Measurements from ENCODE around the gene PLEKHO1. TPM values are rescaled to one million over a fixed set of nuclear protein-coding genes. Genes with fewer than 3 reads are reported as not detected.
"Not testable (repeated sequence)": the region's sequence is repeated elsewhere in the genome, so short reads cannot be mapped to it uniquely, and the experiment has no call there.

The PLEKHO1 gene
- total and polyA plus RNA-seq, 2 of the 4 experiments (the other 2 are of a cell fraction) = 51.4 to 56.0 TPM

- WGBS, 2 experiments (ENCODE audit: extremely low coverage in 2 of 2, insufficient read length in 1 of 2) = no CpG with 5 or more reads among the region's 7 CpGs
- in situ Hi-C loops (cut with MboI; ENCODE audit: low sequenced_read_pairs) = no loop called here
- H2BK5ac ChIP-seq (ENCODE audit: low read depth, low read length, poor library complexity, severe bottlenecking) = no peak overlapping the region
- no peak overlapping the region for H2AK9ac ChIP-seq (replicated peaks; ENCODE audit: low read depth, low read length, poor library complexity)
- no peak overlapping the region for H3K23ac ChIP-seq (ENCODE audit: low read depth, low read length)
- H3K36me3 ChIP-seq (ENCODE audit: control insufficient read depth, insufficient read depth, low read length) = no peaks in the 10 kb centered on the region
- H2AFZ ChIP-seq (replicated peaks; ENCODE audit: low read length, poor library complexity) = no peak overlapping the region
- H3K56ac ChIP-seq (ENCODE audit: extremely low read depth, insufficient read depth, low read length) = no peak overlapping the region
- no peaks in the 10 kb centered on the region for H3K79me1 ChIP-seq (ENCODE audit: low read depth in 1 of 2, low read length in 2 of 2)
- no peak overlapping the region for H4K8ac ChIP-seq (ENCODE audit: low read depth in 2 of 2, low read length in 2 of 2)
- H3K27ac ChIP-seq (ENCODE audit: insufficient read depth, low read length) = no peak overlapping the region
- TF ChIP-seq BHLHE40 (IDR thresholded peaks at IDR 0.05; ENCODE audit: low read depth, low read length) (no peak), POLR2A (IDR thresholded peaks at IDR 0.05; ENCODE audit: low read depth, low read length) (no peak), FOS (IDR thresholded peaks at IDR 0.05; ENCODE audit: low read depth, low read length) (no peak), CEBPB (IDR thresholded peaks at IDR 0.05; ENCODE audit: low read depth, low read length) (no peak), NFE2L2 (IDR thresholded peaks at IDR 0.05; ENCODE audit: low read depth, low read length) (no peak), RFX5 (IDR thresholded peaks at IDR 0.05; ENCODE audit: low read depth, low read length) (no peak), RCOR1 (IDR thresholded peaks at IDR 0.05; ENCODE audit: insufficient replicate concordance, low read length) (no peak)
- peak overlapping the region; percentile 53; the same call in 1 of the 3 replicates for H2BK15ac ChIP-seq (ENCODE audit: low read depth, low read length)
- 0 out of 2 replicates have a peak overlapping the region, but pooled peaks have one; percentile 9 for H4K91ac ChIP-seq (ENCODE audit: insufficient read depth, low read depth, low read length)
- H3K27me3 ChIP-seq (ENCODE audit: control insufficient read depth, insufficient read depth, low read length) = no peaks in the 10 kb centered on the region
- H2BK20ac ChIP-seq (ENCODE audit: low read depth, low read length) = peak overlapping the region; percentile 20; the same call in 1 of the 2 replicates
- POLR2A ChIA-PET (ENCODE audit: unreplicated experiment) = no interaction called here
- no peak overlapping the region for H2BK120ac ChIP-seq (ENCODE audit: low read depth, low read length)
- H3K14ac ChIP-seq (replicated peaks; ENCODE audit: low read depth, low read length) = no peak overlapping the region
- H3K9ac ChIP-seq (ENCODE audit: low read depth, low read length) = no peak overlapping the region
- no peak for DNase-seq
- ATAC-seq (ENCODE audit: low read depth) = no peak
- no TSS peak for BruUV-seq (replicated peaks)
- peak overlapping the region; percentile 22; the same call in 1 of the 2 replicates for H3K4ac ChIP-seq (ENCODE audit: low read depth, low read length)
- H3K18ac ChIP-seq (ENCODE audit: low read depth, low read length) = no peak overlapping the region
- CTCF ChIA-PET = no interaction called here
- no peaks in the 10 kb centered on the region for H4K20me1 ChIP-seq (ENCODE audit: insufficient read depth, low read length)
- H3K4me1 ChIP-seq (ENCODE audit: control insufficient read depth, insufficient read depth, low read length) = peaks cover 2% of the 10 kb centered on the region; the same call in 1 of the 2 replicates
- H3K4me3 ChIP-seq (ENCODE audit: insufficient read depth, low read depth, low read length) = no peak overlapping the region
- intact Hi-C loops (cut with micrococcal nuclease) = no loop called here
- H3K9me1 ChIP-seq (ENCODE audit: insufficient read depth, low read length) = no peaks in the 10 kb centered on the region
- no peak overlapping the region; the same call in 1 of the 2 replicates for H2AK5ac ChIP-seq (ENCODE audit: low read depth, low read length)
- H3K9me3 ChIP-seq (ENCODE audit: control insufficient read depth, insufficient read depth, low read length) = no peaks in the 10 kb centered on the region
- H4K5ac ChIP-seq (ENCODE audit: low read depth, low read length) = no peak overlapping the region
- H3K4me2 ChIP-seq (ENCODE audit: low read depth, low read length) = no peak overlapping the region
- dilution Hi-C loops (cut with HindIII; ENCODE audit: low sequenced_read_pairs, unreplicated experiment) = no loop called here
Observed at GRCh38 chr1:150185481-150185880, 35.8 kb downstream of the PLEKHO1 start.

DNA sequence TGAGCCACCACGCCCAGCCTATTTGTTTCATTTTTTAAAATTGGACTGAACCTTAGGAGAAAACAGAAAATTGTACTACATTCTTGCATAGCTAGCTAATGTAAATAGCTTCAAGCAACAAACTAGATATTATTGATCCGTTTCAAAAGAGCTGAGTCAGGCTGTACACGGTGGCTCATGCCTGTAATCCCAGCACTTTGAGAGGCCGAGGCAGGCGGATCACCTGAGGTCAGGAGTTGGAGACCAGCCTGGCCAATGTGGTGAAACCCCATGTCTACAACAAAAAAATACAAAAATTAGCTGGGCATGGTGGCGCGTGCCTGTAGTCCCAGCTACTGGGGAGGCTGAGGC, 36.7 kb downstream of the PLEKHO1 start:
- peak overlapping the region; percentile 52; the same call in 1 of the 2 replicates for H2BK120ac ChIP-seq (ENCODE audit: low read depth, low read length)

More for the DNA sequence above, 36.7 kb downstream of the PLEKHO1 start:
- H4K91ac ChIP-seq (ENCODE audit: insufficient read depth, low read depth, low read length); H3K9ac ChIP-seq (ENCODE audit: low read depth, low read length); DNase-seq; BruUV-seq (replicated peaks); H3K9me3 ChIP-seq (ENCODE audit: control insufficient read depth, insufficient read depth, low read length); H3K14ac ChIP-seq (replicated peaks; ENCODE audit: low read depth, low read length); H2AK9ac ChIP-seq (replicated peaks; ENCODE audit: low read depth, low read length, poor library complexity); H3K18ac ChIP-seq (ENCODE audit: low read depth, low read length); H4K20me1 ChIP-seq (ENCODE audit: insufficient read depth, low read length); ATAC-seq (ENCODE audit: low read depth); intact Hi-C loops (cut with micrococcal nuclease); H3K56ac ChIP-seq (ENCODE audit: extremely low read depth, insufficient read depth, low read length); H3K23ac ChIP-seq (ENCODE audit: low read depth, low read length); H3K4me2 ChIP-seq (ENCODE audit: low read depth, low read length); H3K36me3 ChIP-seq (ENCODE audit: control insufficient read depth, insufficient read depth, low read length); H2BK15ac ChIP-seq (ENCODE audit: low read depth, low read length); H4K5ac ChIP-seq (ENCODE audit: low read depth, low read length); H3K4me3 ChIP-seq (ENCODE audit: insufficient read depth, low read depth, low read length); dilution Hi-C loops (cut with HindIII; ENCODE audit: low sequenced_read_pairs, unreplicated experiment); H3K79me1 ChIP-seq (ENCODE audit: low read depth in 1 of 2, low read length in 2 of 2); in situ Hi-C loops (cut with MboI; ENCODE audit: low sequenced_read_pairs); H2BK5ac ChIP-seq (ENCODE audit: low read depth, low read length, poor library complexity, severe bottlenecking); H2AFZ ChIP-seq (replicated peaks; ENCODE audit: low read length, poor library complexity); H3K4me1 ChIP-seq (ENCODE audit: control insufficient read depth, insufficient read depth, low read length); H3K27me3 ChIP-seq (ENCODE audit: control insufficient read depth, insufficient read depth, low read length); H3K9me1 ChIP-seq (ENCODE audit: insufficient read depth, low read length): not testable (repeated sequence)
- 0 out of 2 replicates have a peak overlapping the region, but pooled peaks have one; percentile 62 for H2BK20ac ChIP-seq (ENCODE audit: low read depth, low read length)
- peak overlapping the region; percentile 22; the same call in 1 of the 2 replicates for H3K27ac ChIP-seq (ENCODE audit: insufficient read depth, low read length)
- H4K8ac ChIP-seq (ENCODE audit: low read depth in 2 of 2, low read length in 2 of 2) = peak overlapping the region; percentile 58 to 79; a peak in 2 of 4 replicates
- WGBS, 2 experiments (ENCODE audit: extremely low coverage in 2 of 2, insufficient read length in 1 of 2) = 80% methylated on average over 2 of the region's 7 CpGs; no CpG with 5 or more reads in 1 of the 2 experiments
- H2AK5ac ChIP-seq (ENCODE audit: low read depth, low read length) = peak overlapping the region; percentile 50; the same call in 1 of the 2 replicates
- ChIA-PET POLR2A (ENCODE audit: unreplicated experiment) (interaction anchor here (0.8 to 1.7 kb wide), 2 partner anchors 36 to 299 kb away, joined by 5 to 9 read pairs; partner anchors contain the start of gene PLEKHO1), CTCF (interaction anchor here (0.6 to 1.6 kb wide), 11 partner anchors 8 to 268 kb away, joined by 3 to 13 read pairs (median 6); partner anchors contain the start of gene VPS45)
- 0 out of 2 replicates have a peak overlapping the region, but pooled peaks have one; percentile 15 for H3K4ac ChIP-seq (ENCODE audit: low read depth, low read length)
